H1 (cell line): ENCODE data around the gene STK11. TPM values are rescaled to one million over a fixed set of nuclear protein-coding genes. Genes with fewer than 3 reads are reported as not detected.
A peak's percentile ranks its signal among the peaks of the same experiment; 100 is the strongest.

Source experiments
- ATF2 ChIP-seq: IDR thresholded peaks from 2 replicates; pipeline ENCODE4 v1.6.1; 2012; ENCODE audit warnings: low read length, inconsistent platforms
- BACH1 ChIP-seq: IDR thresholded peaks from 2 replicates; pipeline ENCODE4 v1.6.1; 2012; ENCODE audit warnings: low read length, improper control_type of control experiment
- BCL11A ChIP-seq, 2 experiments: IDR thresholded peaks; one replicate each; pipeline ENCODE4 v1.6.1; 2011; ENCODE audit warnings: low read depth in 2 of 2, low read length in 2 of 2, mild to moderate bottlenecking in 2 of 2
- CBX8 ChIP-seq: fragments of 300-800, 300-1000 bp; sonication (generic); IDR thresholded peaks from 2 replicates; pipeline ENCODE4 v1.7.1; 2016; ENCODE audit warnings: low read depth, low read length, borderline replicate concordance
- CEBPB ChIP-seq: IDR thresholded peaks from 2 replicates; pipeline ENCODE4 v1.6.1; 2012; ENCODE audit warnings: low read depth, low read length
- CREB1 ChIP-seq: IDR thresholded peaks from 2 replicates; pipeline ENCODE4 v1.6.1; 2012; ENCODE audit warnings: inconsistent platforms
- HDAC6 ChIP-seq: IDR thresholded peaks from one replicate; pipeline ENCODE4 v1.7.1; 2012; ENCODE audit warnings: low read depth, mild to moderate bottlenecking, inconsistent platforms, low read length, moderate library complexity
- JUND ChIP-seq: IDR thresholded peaks from 2 replicates; pipeline ENCODE4 v1.6.1; 2011; ENCODE audit warnings: mild to moderate bottlenecking, improper control_type of control experiment, low read length
- KDM4A ChIP-seq: IDR thresholded peaks from one replicate; pipeline ENCODE4 v1.7.1; 2012; ENCODE audit warnings: low read depth, mild to moderate bottlenecking, moderate library complexity, low read length, inconsistent platforms; ENCODE audit not compliant: severe bottlenecking
- KDM5A ChIP-seq: fragments of 200-600 bp; IDR thresholded peaks from 2 replicates; pipeline ENCODE4 v1.7.1; 2012; ENCODE audit warnings: mild to moderate bottlenecking, low read length, inconsistent platforms, mixed read lengths
- MAFK ChIP-seq: IDR thresholded peaks from 2 replicates; pipeline ENCODE4 v1.6.1; 2012; ENCODE audit warnings: low read depth, mild to moderate bottlenecking, improper control_type of control experiment, low read length
- NANOG ChIP-seq: IDR thresholded peaks from 2 replicates; pipeline ENCODE4 v1.6.1; 2011; ENCODE audit warnings: low read length, low read depth, mild to moderate bottlenecking, inconsistent platforms; ENCODE audit not compliant: insufficient read depth, poor library complexity, severe bottlenecking
- NRF1 ChIP-seq: IDR thresholded peaks from 2 replicates; pipeline ENCODE4 v1.6.1; 2011; ENCODE audit warnings: mild to moderate bottlenecking, low read depth, low read length, improper control_type of control experiment
- POLR2A ChIP-seq, 2 experiments: IDR thresholded peaks; 1 replicate in 1 of 2; 2 replicates in 1 of 2; pipeline ENCODE4 v1.6.1; 2011; ENCODE audit warnings: low read depth in 2 of 2, low read length in 2 of 2, mild to moderate bottlenecking in 2 of 2; ENCODE audit errors: control extremely low read depth in 1 of 2
- POLR2AphosphoS5 ChIP-seq: IDR thresholded peaks from 2 replicates; pipeline ENCODE4 v1.6.1; 2011; ENCODE audit warnings: low read depth, low read length
- RAD21 ChIP-seq, 2 experiments: IDR thresholded peaks in 1 of 2; conservative IDR thresholded peaks in 1 of 2; 2 replicates each; pipeline ENCODE4 v1.6.1; 2011; ENCODE audit warnings: low read depth in 2 of 2, low read length in 2 of 2, improper control_type of control experiment in 1 of 2, inconsistent platforms in 1 of 2, mild to moderate bottlenecking in 1 of 2, moderate library complexity in 1 of 2
- RXRA ChIP-seq: IDR thresholded peaks from 2 replicates; pipeline ENCODE4 v1.6.1; 2011; ENCODE audit warnings: low read depth, mild to moderate bottlenecking, low read length, moderate library complexity; ENCODE audit not compliant: insufficient read depth
- SAP30 ChIP-seq: fragments of 300-600 bp; sonication (generic); IDR thresholded peaks from 2 replicates; pipeline ENCODE4 v1.7.1; 2012; ENCODE audit warnings: low read length, moderate library complexity, mild to moderate bottlenecking, inconsistent platforms; ENCODE audit not compliant: insufficient read depth, insufficient replicate concordance
- SIN3A ChIP-seq, 2 experiments: IDR thresholded peaks in 1 of 2; conservative IDR thresholded peaks in 1 of 2; 2 replicates each; pipeline ENCODE4 v1.6.1; 2011 to 2012; ENCODE audit warnings: low read length in 2 of 2, improper control_type of control experiment in 1 of 2, low read depth in 1 of 2, mild to moderate bottlenecking in 1 of 2
- SIRT6 ChIP-seq: IDR thresholded peaks from one replicate; pipeline ENCODE4 v1.7.1; 2012; ENCODE audit warnings: low read length, inconsistent platforms
- SP4 ChIP-seq: IDR thresholded peaks from 2 replicates; pipeline ENCODE4 v1.6.1; 2012; ENCODE audit warnings: low read length, inconsistent platforms
- TBP ChIP-seq: IDR thresholded peaks from 2 replicates; pipeline ENCODE4 v1.6.1; 2011; ENCODE audit warnings: low read depth, low read length, improper control_type of control experiment
- YY1 ChIP-seq: IDR thresholded peaks from 2 replicates; pipeline ENCODE4 v1.6.1; 2011; ENCODE audit warnings: low read depth, mild to moderate bottlenecking, low read length
- polyA plus RNA-seq, 7 experiments: library from polyadenylated mRNA; depleted of rRNA in 3 of 7; stranded (reverse) in 5 of 7; unstranded in 2 of 7; fragments of >200 nt in 5 of 7; fragments of 200-250 nt in 2 of 7; gene quantifications; 1 replicate in 5 of 7; 2 replicates in 1 of 7; 4 replicates in 1 of 7; pipeline versions ENCODE4 v1.2.1 to v1.2.3, GENCODE V29; 2011 to 2013; ENCODE audit warnings: missing spikeins in 2 of 7, mixed read lengths in 2 of 7
- total RNA-seq: library from RNA; stranded (reverse); fragmentation: NEBNext Ultra II Directional; extraction: Animal tissue kit (Norgen Biotek cat#: 25700); gene quantifications from 2 replicates; pipeline ENCODE4 v1.2.1, GENCODE V29; 2021

The STK11 gene
- total and polyA plus RNA-seq, 2 of the 8 experiments (the other 6 are each of a cell fraction or from before 2014, with no cell fraction given) = 45.3 to 70.7 TPM

GRCh38 chr19:1264801-1265614 is 59.4 kb downstream of the STK11 start (continued):
- no peak for TF ChIP-seq NRF1
- no peak for TF ChIP-seq YY1
- no peak for TF ChIP-seq KDM5A
- no peak for TF ChIP-seq CREB1
- no peak for TF ChIP-seq RXRA
- TF ChIP-seq SIRT6 = no peak
- no peak for TF ChIP-seq POLR2AphosphoS5
- no peak for TF ChIP-seq RAD21 (IDR thresholded peaks at IDR 0.05 in 1 of 2, conservative IDR thresholded peaks at IDR 0.05 in 1 of 2; ENCODE audit: low read depth in 2 of 2, low read length in 2 of 2)
- TF ChIP-seq SP4 = no peak
- TF ChIP-seq JUND = peak; percentile 100
- TF ChIP-seq NANOG = no peak
- 0 out of 2 replicates have a peak, but pooled peaks have one; percentile 23 for TF ChIP-seq BACH1
- TF ChIP-seq ATF2 = peak; percentile 93
- no peak for TF ChIP-seq SAP30
- TF ChIP-seq MAFK = no peak
- no peak for TF ChIP-seq TBP
- no peak for TF ChIP-seq CBX8
- peak; percentile 0 for TF ChIP-seq KDM4A
- TF ChIP-seq POLR2A (IDR thresholded peaks at IDR 0.05; ENCODE audit: control extremely low read depth in 1 of 2, low read depth in 2 of 2, low read length in 2 of 2) = no peak
- TF ChIP-seq CEBPB = no peak
- TF ChIP-seq SIN3A (conservative IDR thresholded peaks at IDR 0.05 in 1 of 2, IDR thresholded peaks at IDR 0.05 in 1 of 2; ENCODE audit: low read depth in 1 of 2, low read length in 2 of 2) = peak in 1 of 2 experiments; percentile 14; a peak in 1 of 4 replicates
- TF ChIP-seq BCL11A (IDR thresholded peaks at IDR 0.05; ENCODE audit: low read depth in 2 of 2, low read length in 2 of 2) = no peak
- no peak for TF ChIP-seq HDAC6
